HG02852 (cell line): ENCODE results near the gene CYBRD1.
"Not testable (repeated sequence)": the region's sequence is repeated elsewhere in the genome, so short reads cannot be mapped to it uniquely, and the experiment has no call there.

ENCODE experiments used
- ATAC-seq: cut with Tn5 transposase; IDR thresholded peaks from one replicate; pipeline ENCODE4 v1.9.1; 2021; ENCODE audit warnings: mild to moderate bottlenecking, moderate library complexity; ENCODE audit not compliant: unreplicated experiment

CYBRD1 gene

GRCh38 chr2:171522052-171522787, at the start of gene CYBRD1:
TSS of gene CYBRD1 (plus strand) at chr2:171522474. CDS start at chr2:171522546, 72 bp downstream.
- peak; percentile 48 for ATAC-seq

- no peak for ATAC-seq
Observed at GRCh38 chr2:171475979-171476378, 46.3 kb upstream of the CYBRD1 start.

- ATAC-seq: no peak
Observed at GRCh38 chr2:171478345-171478744, 43.9 kb upstream of the CYBRD1 start.

- peak; percentile 76 for ATAC-seq
Observed at GRCh38 chr2:171479154-171479814, 43.0 kb upstream of the CYBRD1 start.

GRCh38 chr2:171480908-171481307, 41.4 kb upstream of the CYBRD1 start:
- ATAC-seq: no peak

- no peak for ATAC-seq
Observed at GRCh38 chr2:171482308-171482707, 40.0 kb upstream of the CYBRD1 start.

- ATAC-seq: no peak
Observed at GRCh38 chr2:171482877-171483276, 39.4 kb upstream of the CYBRD1 start.

- no peak for ATAC-seq
Observed at GRCh38 chr2:171483793-171484192, 38.5 kb upstream of the CYBRD1 start.

GRCh38 chr2:171485116-171485515, 37.2 kb upstream of the CYBRD1 start:
- no peak for ATAC-seq

- ATAC-seq: no peak
Observed at GRCh38 chr2:171487201-171487600, 35.1 kb upstream of the CYBRD1 start.

- ATAC-seq: no peak
Observed at GRCh38 chr2:171487803-171488259, 34.4 kb upstream of the CYBRD1 start.

GRCh38 chr2:171490577-171490976, 31.7 kb upstream of the CYBRD1 start:
- ATAC-seq: no peak

- no peak for ATAC-seq
Observed at GRCh38 chr2:171491292-171491691, 31.0 kb upstream of the CYBRD1 start.

GRCh38 chr2:171492664-171493063, 29.6 kb upstream of the CYBRD1 start:
- ATAC-seq: no peak

- not testable (repeated sequence) for ATAC-seq
Observed at GRCh38 chr2:171497664-171498063, 24.6 kb upstream of the CYBRD1 start.

- ATAC-seq: no peak
Observed at GRCh38 chr2:171505374-171505773, 16.9 kb upstream of the CYBRD1 start.

GRCh38 chr2:171509945-171510731, 12.1 kb upstream of the CYBRD1 start:
- peak; percentile 84 for ATAC-seq

- no peak for ATAC-seq
Observed at GRCh38 chr2:171512014-171512413, 10.3 kb upstream of the CYBRD1 start.

- no peak for ATAC-seq
Observed at GRCh38 chr2:171512683-171513195, 9.5 kb upstream of the CYBRD1 start.

- no peak for ATAC-seq
Observed at GRCh38 chr2:171513719-171514160, 8.5 kb upstream of the CYBRD1 start.

GRCh38 chr2:171514908-171515582, 7.2 kb upstream of the CYBRD1 start:
- ATAC-seq: no peak
